SU-DHL-6 (cell line): ENCODE data around the gene MLKL.

ENCODE experiments used
- CTCF ChIP-seq: fragments of 200-600 bp; sonication (generic); IDR thresholded peaks from one replicate; pipeline ENCODE4 v1.5.1; 2017; ENCODE audit warnings: antibody characterized with exemption, mild to moderate bottlenecking, low read length, moderate library complexity; ENCODE audit not compliant: insufficient read depth, poor library complexity, severe bottlenecking
- EZH2phosphoT487 ChIP-seq: fragments of 200-600 bp; sonication (generic), shearing (Covaris generic); conservative IDR thresholded peaks from 2 replicates; pipeline ENCODE4 v1.6.1; 2018; ENCODE audit warnings: mild to moderate bottlenecking, antibody characterized with exemption, low read length, moderate library complexity, mixed read lengths

GRCh38 chr16:74673876-74674275 lies 26.8 kb downstream of the MLKL start:
- no peak for TF ChIP-seq CTCF
- no peak for TF ChIP-seq EZH2phosphoT487
